PC-9 (cell line): ENCODE data around the gene LRP1B. TPM values are rescaled to one million over a fixed set of nuclear protein-coding genes. Genes with fewer than 3 reads are reported as not detected.

ENCODE experiments used
- BruUV-seq: library from RNA; stranded (reverse); fragments of 400-500 nt; replicated peaks from 2 replicates; lab custom pipeline; 2021; lab: Mats Ljungman, UMichigan
- CTCF ChIA-PET: fragments of 300-600 bp; sonication (Branson Sonifier 250); formaldehyde crosslinking; loops from one replicate; lab custom pipeline; 2022; ENCODE audit warnings: antibody characterized with exemption; lab: Charles Lee
- POLR2A ChIA-PET: fragments of 300-600 bp; sonication (Branson Sonifier 250); formaldehyde crosslinking; loops from one replicate; lab custom pipeline; 2022; ENCODE audit warnings: antibody characterized with exemption; ENCODE audit not compliant: unreplicated experiment; lab: Charles Lee
- DNase-seq, 2 experiments: peaks; one replicate each; pipeline versions ENCODE4 v3.0.0 to v3.0.0-alpha.2; 2015 to 2022; ENCODE audit warnings: mixed read lengths in 1 of 2
- H2AFZ ChIP-seq: fragments of 200-600 bp; sonication (generic); 2 replicates; pipeline ENCODE4 v1.8.1; 2017; ENCODE audit warnings: antibody characterized with exemption
- H3F3A ChIP-seq: fragments of 200-600 bp; sonication (generic); 2 replicates; pipeline ENCODE4 v1.8.1; 2017; ENCODE audit warnings: antibody characterized with exemption, mild to moderate bottlenecking, low read depth; ENCODE audit not compliant: insufficient read depth
- H3K27ac ChIP-seq: fragments of 200-600 bp; sonication (generic); 2 replicates; pipeline ENCODE4 v1.6.1; 2016; ENCODE audit warnings: mixed run types
- H3K27me3 ChIP-seq: fragments of 200-600 bp; sonication (generic); 2 replicates; pipeline ENCODE4 v1.6.1; 2016; ENCODE audit warnings: low read depth, mixed run types; ENCODE audit not compliant: insufficient read depth
- H3K36me3 ChIP-seq: fragments of 200-600 bp; sonication (generic); 2 replicates; pipeline ENCODE4 v1.6.1; 2016; ENCODE audit warnings: low read depth, mixed run types
- H3K4me1 ChIP-seq: fragments of 200-600 bp; sonication (generic); replicated peaks from 2 replicates; pipeline ENCODE4 v1.6.1; 2016; ENCODE audit warnings: mixed run types; ENCODE audit not compliant: insufficient read depth
- H3K4me2 ChIP-seq: fragments of 200-600 bp; sonication (generic); 2 replicates; pipeline ENCODE4 v1.6.1; 2017; ENCODE audit warnings: mixed run types
- H3K4me3 ChIP-seq: fragments of 200-600 bp; sonication (generic); 2 replicates; pipeline ENCODE4 v1.6.1; 2016; ENCODE audit warnings: mixed run types
- H3K79me2 ChIP-seq: fragments of 200-600 bp; sonication (generic); 2 replicates; pipeline ENCODE4 v1.6.1; 2017; ENCODE audit warnings: low read depth, mixed run types
- H3K9me2 ChIP-seq: fragments of 200-600 bp; sonication (generic); 2 replicates; pipeline ENCODE4 v1.8.1; 2017; ENCODE audit warnings: mild to moderate bottlenecking; ENCODE audit not compliant: insufficient read depth
- H3K9me3 ChIP-seq: fragments of 200-600 bp; sonication (generic); 2 replicates; pipeline ENCODE4 v1.8.1; 2016; ENCODE audit warnings: low read depth; ENCODE audit not compliant: insufficient read depth
- H4K20me1 ChIP-seq: fragments of 200-600 bp; sonication (generic); 2 replicates; pipeline ENCODE4 v1.8.1; 2017; ENCODE audit not compliant: insufficient read depth
- CTCF ChIP-seq: fragments of 200-600 bp; sonication (generic); conservative IDR thresholded peaks from 2 replicates; pipeline ENCODE4 v1.6.1; 2017; ENCODE audit warnings: mixed run types, antibody characterized with exemption, mild to moderate bottlenecking, moderate library complexity
- EZH2 ChIP-seq: fragments of 200-600 bp; sonication (generic); IDR thresholded peaks from 2 replicates; pipeline ENCODE4 v1.8.0; 2017; ENCODE audit warnings: antibody characterized with exemption, low read depth
- intact Hi-C: fragments of 100-400 bp; cut with micrococcal nuclease; formaldehyde crosslinking; loops from one replicate; pipeline ENCODE4 v1.10.0; 2022; ENCODE audit not compliant: unreplicated experiment
- total RNA-seq: library from RNA; stranded (reverse); gene quantifications from 2 replicates; pipeline ENCODE4 v1.2.3, GENCODE V29; 2021

The LRP1B gene
- total RNA-seq, 1 experiment from 2014 or later: 1.7 TPM

- CTCF ChIA-PET: interaction anchor here (0.6 kb wide), 1 partner anchor 154 kb away, joined by 3 read pairs; no protein-coding TSS in a partner anchor
- no peak overlapping the region for H3K4me3 ChIP-seq
- POLR2A ChIA-PET: no interaction called here
- no peak overlapping the region for H3K4me2 ChIP-seq
- TF ChIP-seq CTCF (peak; percentile 57), EZH2 (no peak)
- H4K20me1 ChIP-seq: no peaks in the 10 kb centered on the region
- intact Hi-C loops: no loop called here
- BruUV-seq: no TSS peak
- H3K27me3 ChIP-seq: no peaks in the 10 kb centered on the region
- H3K4me1 ChIP-seq: no peaks in the 10 kb centered on the region
- H3K36me3 ChIP-seq: no peaks in the 10 kb centered on the region
- no peaks in the 10 kb centered on the region for H3F3A ChIP-seq
- H3K9me2 ChIP-seq: no peaks in the 10 kb centered on the region
- no peak overlapping the region; the same call in 1 of the 2 replicates for H2AFZ ChIP-seq
- no peaks in the 10 kb centered on the region for H3K79me2 ChIP-seq
- no peak overlapping the region for H3K27ac ChIP-seq
- DNase-seq: no peak
- H3K9me3 ChIP-seq: no peaks in the 10 kb centered on the region
Observed at GRCh38 chr2:140586379-140586778, 1544.4 kb downstream of the LRP1B start.

- no peaks in the 10 kb centered on the region for H3K36me3 ChIP-seq
- no peak overlapping the region for H3K4me3 ChIP-seq
- H3K9me2 ChIP-seq: no peaks in the 10 kb centered on the region
- BruUV-seq: no TSS peak
- H3F3A ChIP-seq: no peaks in the 10 kb centered on the region
- no peaks in the 10 kb centered on the region for H3K27me3 ChIP-seq
- H3K9me3 ChIP-seq: no peaks in the 10 kb centered on the region
- no peaks in the 10 kb centered on the region for H3K4me1 ChIP-seq
- H3K4me2 ChIP-seq: no peak overlapping the region
- CTCF ChIA-PET: interaction anchor here (0.5 kb wide), 1 partner anchor 1029 kb away, joined by 3 read pairs; no protein-coding TSS in a partner anchor
- H3K27ac ChIP-seq: no peak overlapping the region
- intact Hi-C loops: no loop called here
- H3K79me2 ChIP-seq: no peaks in the 10 kb centered on the region
- DNase-seq: no peak
- H4K20me1 ChIP-seq: no peaks in the 10 kb centered on the region
- H2AFZ ChIP-seq: no peak overlapping the region
- TF ChIP-seq EZH2 (no peak), CTCF (no peak)
- POLR2A ChIA-PET: no interaction called here
Observed at GRCh38 chr2:140585016-140585415, 1545.8 kb downstream of the LRP1B start.

GRCh38 chr2:140584471-140584870 is 1546.3 kb downstream of the LRP1B start:
- no TSS peak for BruUV-seq

More at GRCh38 chr2:140584471-140584870, 1546.3 kb downstream of the LRP1B start:
- H3K27ac ChIP-seq: no peak overlapping the region
- POLR2A ChIA-PET: no interaction called here
- H3K9me3 ChIP-seq: no peaks in the 10 kb centered on the region
- no peak for TF ChIP-seq CTCF
- no peak for TF ChIP-seq EZH2
- H3K9me2 ChIP-seq: no peaks in the 10 kb centered on the region
- CTCF ChIA-PET: no interaction called here
- no peaks in the 10 kb centered on the region for H3K79me2 ChIP-seq
- H2AFZ ChIP-seq: no peak overlapping the region
- intact Hi-C loops: no loop called here
- H3F3A ChIP-seq: no peaks in the 10 kb centered on the region
- no peaks in the 10 kb centered on the region for H4K20me1 ChIP-seq
- no peak overlapping the region for H3K4me3 ChIP-seq
- DNase-seq: no peak
- no peaks in the 10 kb centered on the region for H3K4me1 ChIP-seq
- no peak overlapping the region for H3K4me2 ChIP-seq
- no peaks in the 10 kb centered on the region for H3K36me3 ChIP-seq
- H3K27me3 ChIP-seq: no peaks in the 10 kb centered on the region
